Skin epidermis (tissue), 12 donors: ENCODE measurements around the gene KDM4C.

Experiments used
- H3K27ac ChIP-seq, 21 experiments: fragments of 200-600 bp; sonication (generic) in 11 of 21; one replicate each; pipeline ENCODE4 v1.5.0; 2020; ENCODE audit warnings: mild to moderate bottlenecking in 3 of 21, inconsistent platforms in 2 of 21, moderate library complexity in 2 of 21
- H3K4me3 ChIP-seq, 7 experiments: fragments of 200-600 bp; sonication (generic) in 2 of 7; one replicate each; pipeline ENCODE4 v1.5.0; 2020; ENCODE audit warnings: inconsistent platforms in 2 of 7, mild to moderate bottlenecking in 2 of 7, moderate library complexity in 1 of 7

Gene KDM4C

DNA sequence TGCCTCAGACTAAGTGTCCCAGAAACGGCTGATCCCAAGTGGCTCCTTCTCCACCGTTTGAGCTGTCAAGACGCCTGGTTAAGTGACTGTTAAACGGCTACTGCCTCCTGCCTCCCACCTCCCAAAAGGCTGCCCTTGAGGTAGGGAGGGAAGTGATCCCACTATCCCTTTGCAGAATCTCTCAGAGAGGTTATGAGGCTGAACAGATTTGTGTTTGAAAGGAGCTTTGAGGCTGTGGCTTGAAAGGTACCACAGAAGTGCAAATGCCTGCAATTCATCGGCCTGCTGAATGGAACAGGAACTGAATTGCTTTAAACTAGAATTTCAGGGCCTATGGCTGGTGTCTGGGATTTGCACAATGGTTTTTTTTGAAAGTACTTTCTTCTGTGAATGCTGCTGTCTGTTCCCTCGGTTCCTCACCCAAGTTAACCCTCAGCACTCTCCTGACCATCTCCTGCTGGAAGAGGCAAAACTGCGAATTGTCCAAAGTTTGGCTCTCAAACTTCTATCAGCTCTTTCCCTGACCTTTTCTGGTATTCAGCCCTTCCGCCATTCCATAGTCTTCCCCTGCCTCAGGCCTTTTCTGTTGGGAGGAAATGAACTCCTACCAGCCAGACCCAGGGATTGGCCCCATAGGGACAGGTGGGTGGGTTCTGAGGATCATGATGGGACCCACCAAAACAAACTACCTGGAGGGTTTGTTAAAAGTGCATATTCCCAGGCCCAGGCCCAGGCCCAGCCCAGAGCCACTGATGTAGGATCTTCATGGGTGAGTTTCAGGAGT is 453.3 kb downstream of the KDM4C start:
- Histone ChIP-seq H3K27ac (no peak overlapping the region), H3K4me3 (no peak overlapping the region)

DNA sequence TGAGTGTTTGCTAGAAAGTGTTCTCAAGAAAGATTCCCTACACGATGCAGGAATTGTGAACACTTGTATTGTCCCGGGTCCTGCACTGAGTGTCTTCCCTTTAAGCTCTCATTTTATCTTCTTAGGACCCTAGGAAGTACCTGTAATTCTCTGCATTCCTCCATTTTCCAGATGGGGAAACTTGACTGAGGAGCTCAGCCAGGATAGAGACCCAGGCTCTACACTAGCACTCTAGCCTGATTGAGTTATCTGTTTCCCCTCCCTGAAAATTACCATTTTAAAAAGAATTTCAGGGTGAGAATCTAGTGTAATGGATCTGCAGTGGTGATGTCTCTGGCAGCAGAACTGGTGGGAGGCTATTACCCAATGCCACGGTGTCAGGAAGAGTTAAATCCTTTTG is 453.9 kb downstream of the KDM4C start:
- no peak overlapping the region for H3K4me3 ChIP-seq
- no peak overlapping the region for H3K27ac ChIP-seq

DNA sequence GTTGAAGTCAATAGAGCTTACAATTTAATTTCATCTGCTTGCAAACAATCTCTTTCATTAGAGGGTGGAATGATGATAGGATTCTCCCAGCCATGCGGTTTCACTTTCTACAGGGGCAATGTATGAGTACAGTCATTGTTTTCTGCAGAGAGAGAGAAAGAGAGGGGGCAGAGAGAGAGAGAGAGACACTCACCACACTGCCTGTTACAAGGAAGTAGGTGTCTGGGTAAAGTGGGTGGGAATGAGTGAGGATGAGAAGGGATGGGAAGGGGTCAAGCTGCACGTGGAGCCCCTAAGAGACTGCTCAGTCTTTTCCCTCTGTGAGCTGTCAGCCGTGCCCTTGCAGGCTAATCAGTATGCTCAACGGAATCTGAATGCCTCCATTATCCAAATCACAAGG is 454.3 kb downstream of the KDM4C start:
- no peak overlapping the region for H3K4me3 ChIP-seq
- no peak overlapping the region for H3K27ac ChIP-seq

DNA sequence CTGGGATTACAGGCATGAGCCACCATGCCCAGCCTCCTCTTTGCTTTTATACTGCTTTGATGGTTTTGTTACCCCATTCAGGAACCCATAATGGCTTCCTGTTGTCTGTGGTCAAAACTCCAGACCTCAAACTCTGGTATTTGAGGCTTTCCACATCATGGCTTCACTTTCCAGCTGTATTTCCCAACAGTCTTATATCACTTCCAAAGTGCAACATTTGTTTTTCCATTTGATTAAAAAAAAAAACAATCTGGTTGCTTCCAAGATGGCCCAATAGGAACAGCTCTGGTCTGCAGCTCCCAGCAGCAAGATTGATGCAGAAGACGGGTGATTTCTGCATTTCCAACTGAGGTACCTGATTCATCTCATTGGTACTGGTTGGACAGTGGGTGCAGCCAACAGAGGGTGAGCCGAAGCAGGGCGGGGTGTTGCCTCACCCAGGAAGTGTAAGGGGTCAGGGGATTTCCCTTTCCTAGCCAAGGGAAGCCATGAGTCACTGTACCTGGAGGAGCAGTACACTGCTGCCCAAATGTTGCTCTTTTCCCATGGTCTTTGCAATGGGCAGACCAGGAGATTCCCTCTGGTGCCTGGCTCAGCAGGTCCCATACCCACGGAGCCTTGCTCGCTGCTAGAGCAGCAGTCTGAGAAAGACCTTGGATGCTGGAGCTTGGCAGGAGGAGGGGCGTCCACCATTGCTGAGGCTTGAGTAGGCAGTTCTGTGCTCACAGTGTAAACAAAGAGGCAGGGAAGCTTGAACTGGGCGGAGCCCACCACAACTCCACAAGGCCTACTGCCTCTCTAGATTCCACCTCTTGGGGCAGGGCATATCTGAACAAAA is 458.4 kb downstream of the KDM4C start:
- no peak overlapping the region for H3K4me3 ChIP-seq
- H3K27ac ChIP-seq = no peak overlapping the region

DNA sequence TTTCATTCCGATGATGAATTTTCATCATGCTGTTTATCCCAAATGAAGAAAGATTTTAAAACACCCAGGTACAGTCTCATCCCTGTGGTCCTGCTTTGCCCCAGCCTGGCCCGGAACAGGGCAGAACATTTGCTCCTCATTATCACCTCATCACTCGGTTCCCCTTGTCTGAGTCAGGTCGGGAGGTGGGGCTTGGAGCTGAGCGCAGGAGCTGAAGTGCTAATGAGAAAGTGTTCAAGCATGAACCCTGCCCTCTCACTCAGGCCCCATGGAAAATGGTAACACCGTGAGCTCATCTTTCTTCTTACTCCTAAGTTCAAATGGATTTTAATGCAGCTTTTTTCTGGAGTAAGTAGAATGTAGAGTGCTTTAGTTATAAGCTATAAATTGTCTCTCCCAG is 466.2 kb downstream of the KDM4C start:
- H3K27ac ChIP-seq = no peak overlapping the region

More for the DNA sequence above, 466.2 kb downstream of the KDM4C start:
- no peak overlapping the region for H3K4me3 ChIP-seq
